Breast epithelium (tissue), 3 donors: Measurements from ENCODE around the gene ARRDC2.

Source experiments
- POLR2A ChIP-seq: fragments of 450-650 bp; IDR thresholded peaks from one replicate; pipeline ENCODE4 v1.6.1; 2016; ENCODE audit warnings: antibody characterized with exemption, mild to moderate bottlenecking, moderate library complexity
- POLR2AphosphoS5 ChIP-seq, 3 donors: sonication (generic); formaldehyde crosslinking; IDR thresholded peaks; one replicate each; pipeline ENCODE4 v1.6.1; 2017; ENCODE audit warnings: antibody characterized with exemption in 3 of 3
- TF ChIP-seq, protein P1 (sequence below), 3 donors: fragments of 450-650 bp; IDR thresholded peaks; one replicate each; pipeline ENCODE4 v1.5.1; 2016 to 2017; ENCODE audit warnings: antibody characterized with exemption in 3 of 3, mild to moderate bottlenecking in 3 of 3, moderate library complexity in 3 of 3

- no peak for TF ChIP-seq POLR2A
- TF ChIP-seq, protein P1, sequence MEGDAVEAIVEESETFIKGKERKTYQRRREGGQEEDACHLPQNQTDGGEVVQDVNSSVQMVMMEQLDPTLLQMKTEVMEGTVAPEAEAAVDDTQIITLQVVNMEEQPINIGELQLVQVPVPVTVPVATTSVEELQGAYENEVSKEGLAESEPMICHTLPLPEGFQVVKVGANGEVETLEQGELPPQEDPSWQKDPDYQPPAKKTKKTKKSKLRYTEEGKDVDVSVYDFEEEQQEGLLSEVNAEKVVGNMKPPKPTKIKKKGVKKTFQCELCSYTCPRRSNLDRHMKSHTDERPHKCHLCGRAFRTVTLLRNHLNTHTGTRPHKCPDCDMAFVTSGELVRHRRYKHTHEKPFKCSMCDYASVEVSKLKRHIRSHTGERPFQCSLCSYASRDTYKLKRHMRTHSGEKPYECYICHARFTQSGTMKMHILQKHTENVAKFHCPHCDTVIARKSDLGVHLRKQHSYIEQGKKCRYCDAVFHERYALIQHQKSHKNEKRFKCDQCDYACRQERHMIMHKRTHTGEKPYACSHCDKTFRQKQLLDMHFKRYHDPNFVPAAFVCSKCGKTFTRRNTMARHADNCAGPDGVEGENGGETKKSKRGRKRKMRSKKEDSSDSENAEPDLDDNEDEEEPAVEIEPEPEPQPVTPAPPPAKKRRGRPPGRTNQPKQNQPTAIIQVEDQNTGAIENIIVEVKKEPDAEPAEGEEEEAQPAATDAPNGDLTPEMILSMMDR (IDR thresholded peaks at IDR 0.05): no peak
- no peak for TF ChIP-seq POLR2AphosphoS5 (IDR thresholded peaks at IDR 0.05)
Observed at GRCh38 chr19:18059297-18059696, 51.3 kb downstream of the ARRDC2 start.
